ENCODE measurements around the gene IRF4.

DNA sequence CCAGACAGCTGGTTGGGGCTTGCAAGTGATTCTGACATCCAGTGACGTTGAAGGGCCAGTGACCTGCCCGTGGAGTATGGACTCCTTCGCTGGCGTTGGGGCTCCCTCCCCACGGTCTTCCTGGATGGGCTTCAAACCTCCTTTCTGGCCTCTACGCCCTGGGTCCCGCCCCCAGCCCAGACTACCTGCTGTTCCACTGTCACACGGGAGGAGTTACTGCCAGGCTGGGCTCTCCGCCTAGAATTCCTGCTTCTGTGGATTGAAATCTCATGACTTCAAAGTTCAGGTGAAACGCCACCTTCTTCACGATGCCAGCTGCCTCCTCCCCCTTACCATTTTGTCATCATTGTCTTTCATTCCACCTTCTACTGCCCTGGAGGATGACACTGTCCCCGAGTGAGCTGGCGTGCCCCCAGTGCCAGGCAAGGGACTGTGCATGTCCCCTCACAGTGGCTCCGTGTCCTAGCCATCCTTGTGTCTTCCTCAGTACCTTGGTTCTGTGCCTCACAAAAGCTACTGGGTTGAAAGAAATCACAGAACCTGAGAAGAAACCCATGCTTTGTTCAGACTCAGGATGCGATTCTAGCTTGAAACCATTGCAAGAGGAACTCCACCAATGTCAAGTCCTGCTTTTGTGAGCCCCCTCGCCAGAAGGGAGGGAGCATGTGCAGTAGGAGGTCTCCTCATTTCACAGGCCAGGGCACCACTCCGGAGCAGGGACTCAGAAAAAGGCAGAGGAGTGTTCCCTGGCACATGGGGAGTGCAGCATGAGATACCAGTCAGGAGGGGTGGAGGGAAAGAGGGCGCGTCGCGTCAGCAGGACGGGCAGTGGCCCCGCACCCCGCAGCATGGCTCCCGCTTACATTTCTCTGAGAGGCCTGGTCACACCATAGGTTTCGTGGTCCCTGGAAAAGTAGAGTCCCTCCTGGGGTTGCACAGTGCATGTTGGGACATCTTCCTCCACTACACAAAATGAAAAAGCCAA, 11.0 kb upstream of the IRF4 start:
- TF ChIP-seq, protein P1, sequence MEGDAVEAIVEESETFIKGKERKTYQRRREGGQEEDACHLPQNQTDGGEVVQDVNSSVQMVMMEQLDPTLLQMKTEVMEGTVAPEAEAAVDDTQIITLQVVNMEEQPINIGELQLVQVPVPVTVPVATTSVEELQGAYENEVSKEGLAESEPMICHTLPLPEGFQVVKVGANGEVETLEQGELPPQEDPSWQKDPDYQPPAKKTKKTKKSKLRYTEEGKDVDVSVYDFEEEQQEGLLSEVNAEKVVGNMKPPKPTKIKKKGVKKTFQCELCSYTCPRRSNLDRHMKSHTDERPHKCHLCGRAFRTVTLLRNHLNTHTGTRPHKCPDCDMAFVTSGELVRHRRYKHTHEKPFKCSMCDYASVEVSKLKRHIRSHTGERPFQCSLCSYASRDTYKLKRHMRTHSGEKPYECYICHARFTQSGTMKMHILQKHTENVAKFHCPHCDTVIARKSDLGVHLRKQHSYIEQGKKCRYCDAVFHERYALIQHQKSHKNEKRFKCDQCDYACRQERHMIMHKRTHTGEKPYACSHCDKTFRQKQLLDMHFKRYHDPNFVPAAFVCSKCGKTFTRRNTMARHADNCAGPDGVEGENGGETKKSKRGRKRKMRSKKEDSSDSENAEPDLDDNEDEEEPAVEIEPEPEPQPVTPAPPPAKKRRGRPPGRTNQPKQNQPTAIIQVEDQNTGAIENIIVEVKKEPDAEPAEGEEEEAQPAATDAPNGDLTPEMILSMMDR (IDR thresholded peaks at IDR 0.05) = no peak
- TF ChIP-seq EP300 (IDR thresholded peaks at IDR 0.05) = no peak
- no peak for TF ChIP-seq POLR2AphosphoS5 (IDR thresholded peaks at IDR 0.05)
- no peak for TF ChIP-seq POLR2A (IDR thresholded peaks at IDR 0.05)
